Subcutaneous adipose tissue (tissue), 4 donors: Measurements from ENCODE around the gene FBXL2. TPM values are rescaled to one million over a fixed set of nuclear protein-coding genes. Genes with fewer than 3 reads are reported as not detected.

ENCODE experiments used
- total RNA-seq, 4 donors: library from RNA; depleted of rRNA; stranded (reverse); fragments of >200 nt; gene quantifications; one replicate each; pipeline ENCODE4 v1.1.0, GENCODE V29; 2016
- TF ChIP-seq, protein P1 (sequence below): fragments of 450-650 bp; IDR thresholded peaks from one replicate; pipeline ENCODE4 v1.5.1; 2016; ENCODE audit warnings: low read depth, mild to moderate bottlenecking, control low read depth, antibody characterized with exemption, moderate library complexity

The FBXL2 gene
- total RNA-seq, 4 donors from 2014 or later, result 4.9 to 8.6 (median 5.6) TPM

DNA sequence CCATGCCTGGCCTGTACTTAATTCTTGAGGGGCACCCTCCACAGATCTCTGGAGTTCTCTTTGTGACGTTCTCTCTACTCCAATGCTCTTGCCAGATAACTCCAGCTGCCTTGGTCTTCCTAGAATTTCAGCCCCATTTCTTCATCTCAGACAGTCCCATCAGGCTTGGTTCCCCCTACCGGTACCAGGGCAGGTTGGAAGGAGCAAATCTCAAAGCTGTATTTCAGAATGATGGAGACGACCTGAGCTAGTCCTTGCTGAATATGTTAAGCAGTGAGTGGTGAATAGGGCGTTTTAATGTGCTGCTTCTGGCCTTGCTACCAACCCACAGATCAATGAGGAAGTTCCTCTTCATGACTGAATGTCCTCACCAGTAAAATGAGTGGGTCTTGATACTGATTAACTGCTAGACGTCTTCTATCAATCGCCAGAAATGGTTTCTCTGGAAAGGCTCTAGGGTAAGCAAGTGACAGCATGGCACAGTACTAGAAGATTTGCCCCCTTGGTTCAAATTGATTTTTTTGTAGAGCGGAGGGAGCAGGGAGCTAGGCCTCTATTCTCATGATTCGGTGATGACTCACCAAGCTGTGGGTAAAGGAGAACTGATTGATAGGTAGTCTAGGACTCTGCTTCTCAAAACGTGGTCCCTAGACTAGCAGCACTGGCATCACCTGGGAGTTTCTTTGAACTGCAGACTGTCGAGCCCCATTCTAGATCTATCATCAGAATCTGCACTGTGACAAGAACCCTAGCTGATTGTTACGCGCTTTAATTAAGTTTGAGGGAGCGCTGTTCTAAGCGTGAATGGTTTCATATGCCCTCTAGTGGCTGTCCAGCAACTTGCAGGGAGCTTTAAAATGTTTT lies 95.2 kb downstream of the FBXL2 start:
- TF ChIP-seq, protein P1, sequence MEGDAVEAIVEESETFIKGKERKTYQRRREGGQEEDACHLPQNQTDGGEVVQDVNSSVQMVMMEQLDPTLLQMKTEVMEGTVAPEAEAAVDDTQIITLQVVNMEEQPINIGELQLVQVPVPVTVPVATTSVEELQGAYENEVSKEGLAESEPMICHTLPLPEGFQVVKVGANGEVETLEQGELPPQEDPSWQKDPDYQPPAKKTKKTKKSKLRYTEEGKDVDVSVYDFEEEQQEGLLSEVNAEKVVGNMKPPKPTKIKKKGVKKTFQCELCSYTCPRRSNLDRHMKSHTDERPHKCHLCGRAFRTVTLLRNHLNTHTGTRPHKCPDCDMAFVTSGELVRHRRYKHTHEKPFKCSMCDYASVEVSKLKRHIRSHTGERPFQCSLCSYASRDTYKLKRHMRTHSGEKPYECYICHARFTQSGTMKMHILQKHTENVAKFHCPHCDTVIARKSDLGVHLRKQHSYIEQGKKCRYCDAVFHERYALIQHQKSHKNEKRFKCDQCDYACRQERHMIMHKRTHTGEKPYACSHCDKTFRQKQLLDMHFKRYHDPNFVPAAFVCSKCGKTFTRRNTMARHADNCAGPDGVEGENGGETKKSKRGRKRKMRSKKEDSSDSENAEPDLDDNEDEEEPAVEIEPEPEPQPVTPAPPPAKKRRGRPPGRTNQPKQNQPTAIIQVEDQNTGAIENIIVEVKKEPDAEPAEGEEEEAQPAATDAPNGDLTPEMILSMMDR, result no peak

DNA sequence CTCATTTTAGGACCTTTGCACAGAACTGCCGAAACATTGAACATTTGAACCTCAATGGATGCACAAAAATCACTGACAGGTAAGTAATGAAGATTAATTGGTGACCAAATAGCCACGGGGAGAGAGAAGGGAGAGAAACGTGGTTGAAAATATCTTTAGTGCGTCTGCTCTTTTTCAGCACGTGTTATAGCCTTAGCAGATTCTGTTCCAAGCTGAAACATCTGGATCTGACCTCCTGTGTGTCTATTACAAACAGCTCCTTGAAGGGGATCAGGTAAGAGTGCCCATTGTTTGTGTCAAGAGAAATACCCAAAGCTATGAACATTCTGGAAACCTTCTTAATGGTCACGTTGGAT lies 95.8 kb downstream of the FBXL2 start:
- TF ChIP-seq, protein P1, result no peak

DNA sequence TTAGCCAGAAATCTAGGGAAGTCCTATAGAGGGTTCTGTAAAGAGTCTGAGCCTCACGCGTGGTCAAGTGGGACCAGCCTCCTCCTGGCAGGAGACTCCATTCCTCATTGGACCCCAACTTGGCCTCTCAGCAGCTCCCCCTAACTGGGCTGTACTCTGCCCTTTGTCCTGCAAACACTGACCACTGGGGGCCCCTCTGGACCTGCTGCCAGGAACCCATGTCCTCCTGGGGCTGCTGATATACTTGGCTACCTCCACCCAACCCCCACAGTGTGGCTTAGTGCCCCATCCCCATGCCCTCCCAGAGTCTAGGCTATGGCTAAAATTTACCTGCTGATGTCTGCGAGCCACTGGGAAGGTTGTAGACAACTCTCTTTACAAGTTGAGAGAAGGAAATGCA lies 100.2 kb downstream of the FBXL2 start:
- TF ChIP-seq, protein P1, result no peak

DNA sequence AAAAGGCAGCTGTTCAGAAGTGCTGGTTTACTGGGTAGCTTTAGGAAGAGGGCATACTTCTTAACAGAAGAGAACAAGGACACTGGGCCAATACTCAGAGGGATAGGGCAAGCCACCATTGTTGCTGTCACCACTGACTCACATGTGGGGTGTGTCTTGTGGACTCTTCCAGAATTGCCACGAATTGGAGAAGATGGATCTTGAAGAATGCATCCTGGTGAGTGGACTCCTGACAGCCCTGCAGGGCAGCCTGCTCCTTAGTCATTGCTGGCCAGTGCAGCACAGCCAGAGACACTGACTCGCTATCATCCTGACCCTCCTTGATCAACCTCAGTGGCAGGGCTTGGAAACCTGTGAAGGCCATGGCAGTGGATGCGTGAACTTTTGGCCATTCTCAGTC lies 100.7 kb downstream of the FBXL2 start:
- TF ChIP-seq, protein P1, result no peak

DNA sequence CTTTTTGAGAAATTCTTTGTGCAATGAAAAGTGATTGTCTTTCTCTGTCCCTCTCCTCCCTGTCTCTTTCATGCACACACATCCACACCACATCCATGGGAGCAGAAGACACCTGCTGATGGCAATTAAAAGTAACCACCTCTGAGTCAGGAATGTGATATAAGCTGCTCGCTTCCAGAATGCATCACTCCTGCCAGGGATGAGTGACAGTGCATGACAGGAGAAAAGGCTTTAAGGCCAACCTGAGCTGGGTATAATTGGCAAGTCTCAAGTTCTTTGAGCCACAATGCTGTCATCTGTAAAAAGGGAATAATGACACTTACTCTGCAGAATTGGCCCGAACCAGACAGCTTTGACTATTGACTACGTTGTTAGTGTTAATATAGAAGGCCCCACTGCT lies 103.4 kb downstream of the FBXL2 start:
- TF ChIP-seq, protein P1, result no peak

DNA sequence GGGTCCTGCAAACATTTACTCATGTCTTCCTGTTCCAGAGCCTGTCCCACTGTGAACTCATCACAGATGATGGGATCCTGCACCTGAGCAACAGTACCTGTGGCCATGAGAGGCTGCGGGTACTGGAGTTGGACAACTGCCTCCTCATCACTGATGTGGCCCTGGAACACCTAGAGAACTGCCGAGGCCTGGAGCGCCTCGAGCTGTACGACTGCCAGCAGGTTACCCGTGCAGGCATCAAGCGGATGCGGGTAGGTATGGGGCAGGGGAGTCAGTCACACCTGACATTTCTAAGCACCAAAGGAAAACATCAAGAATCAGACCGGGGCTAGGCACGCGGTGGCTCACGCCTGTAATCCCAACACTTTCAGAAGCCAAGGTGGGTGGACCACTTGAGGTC lies 106.7 kb downstream of the FBXL2 start:
- TF ChIP-seq, protein P1, result no peak

DNA sequence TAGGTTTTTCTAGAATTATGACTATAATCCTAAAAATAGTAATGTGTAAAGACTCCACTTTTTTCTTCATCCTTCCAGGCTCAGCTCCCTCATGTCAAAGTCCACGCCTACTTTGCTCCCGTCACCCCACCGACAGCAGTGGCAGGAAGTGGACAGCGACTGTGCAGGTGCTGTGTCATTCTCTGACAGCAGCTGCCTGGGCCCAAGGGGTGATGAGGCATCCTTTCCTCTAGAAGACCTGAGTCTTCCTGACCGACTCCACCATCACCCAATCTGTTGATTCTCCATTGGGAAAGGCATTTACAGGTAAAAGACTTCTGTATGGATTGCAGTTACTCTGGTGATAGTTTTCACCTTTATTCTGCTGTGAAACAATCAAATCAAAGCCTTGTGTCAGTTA lies 108.2 kb downstream of the FBXL2 start:
- TF ChIP-seq, protein P1, result no peak
